Testis (tissue), 2 donors: ENCODE data around the gene LYRM4.

Experiments
- POLR2A ChIP-seq: fragments of 450-650 bp; IDR thresholded peaks from one replicate; pipeline ENCODE4 v1.6.1; 2017; ENCODE audit warnings: antibody characterized with exemption, mild to moderate bottlenecking, moderate library complexity
- TF ChIP-seq, protein P1 (sequence below), 3 experiments: fragments of 450-650 bp in 2 of 3; fragments of 200-600 bp in 1 of 3; sonication (generic) in 1 of 3; IDR thresholded peaks; one replicate each; pipeline ENCODE4 v1.5.1; 2016 to 2019; ENCODE audit warnings: antibody characterized with exemption in 3 of 3, mild to moderate bottlenecking in 2 of 3, moderate library complexity in 1 of 3

DNA sequence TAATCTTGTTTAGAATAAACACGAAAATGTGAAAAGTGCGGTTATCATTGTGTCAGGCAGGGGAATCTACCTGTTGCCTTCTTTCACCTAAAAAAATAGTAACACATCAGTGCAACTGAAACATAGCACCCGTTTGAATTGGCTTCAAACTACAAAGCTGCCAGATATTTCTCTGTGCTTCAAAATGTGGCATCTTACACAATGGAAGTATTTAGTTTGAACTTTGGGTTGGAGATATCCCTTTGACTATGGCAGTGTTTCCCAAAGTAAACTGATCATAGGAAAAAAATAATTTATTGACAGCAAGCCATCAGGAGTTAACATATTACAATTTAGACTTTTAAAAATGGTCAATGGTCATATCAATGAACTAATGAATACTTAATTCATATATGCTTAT is 172.0 kb downstream of the LYRM4 start:
- no peak for TF ChIP-seq POLR2A
- TF ChIP-seq, protein P1, sequence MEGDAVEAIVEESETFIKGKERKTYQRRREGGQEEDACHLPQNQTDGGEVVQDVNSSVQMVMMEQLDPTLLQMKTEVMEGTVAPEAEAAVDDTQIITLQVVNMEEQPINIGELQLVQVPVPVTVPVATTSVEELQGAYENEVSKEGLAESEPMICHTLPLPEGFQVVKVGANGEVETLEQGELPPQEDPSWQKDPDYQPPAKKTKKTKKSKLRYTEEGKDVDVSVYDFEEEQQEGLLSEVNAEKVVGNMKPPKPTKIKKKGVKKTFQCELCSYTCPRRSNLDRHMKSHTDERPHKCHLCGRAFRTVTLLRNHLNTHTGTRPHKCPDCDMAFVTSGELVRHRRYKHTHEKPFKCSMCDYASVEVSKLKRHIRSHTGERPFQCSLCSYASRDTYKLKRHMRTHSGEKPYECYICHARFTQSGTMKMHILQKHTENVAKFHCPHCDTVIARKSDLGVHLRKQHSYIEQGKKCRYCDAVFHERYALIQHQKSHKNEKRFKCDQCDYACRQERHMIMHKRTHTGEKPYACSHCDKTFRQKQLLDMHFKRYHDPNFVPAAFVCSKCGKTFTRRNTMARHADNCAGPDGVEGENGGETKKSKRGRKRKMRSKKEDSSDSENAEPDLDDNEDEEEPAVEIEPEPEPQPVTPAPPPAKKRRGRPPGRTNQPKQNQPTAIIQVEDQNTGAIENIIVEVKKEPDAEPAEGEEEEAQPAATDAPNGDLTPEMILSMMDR (IDR thresholded peaks at IDR 0.05): no peak
